Ovary (tissue), 9 donors: Measurements from ENCODE around the gene HORMAD2. TPM values are rescaled to one million over a fixed set of nuclear protein-coding genes. Genes with fewer than 3 reads are reported as not detected.

Experiments used
- DNase-seq, 5 donors: peaks; one replicate each; pipeline ENCODE4 v3.0.0-alpha.2; 2019 to 2020
- H3K27ac ChIP-seq, 2 donors: fragments of 200-600 bp; one replicate each; pipeline versions ENCODE4 v1.5.1 to v1.8.0; 2019 to 2022
- H3K27me3 ChIP-seq: fragments of 200-600 bp; one replicate; pipeline ENCODE4 v1.8.0; 2022
- H3K36me3 ChIP-seq: fragments of 200-600 bp; sonication (generic); one replicate; pipeline ENCODE4 v1.5.1; 2019
- H3K4me1 ChIP-seq: one replicate; pipeline ENCODE4 v1.8.1; 2013; ENCODE audit warnings: mild to moderate bottlenecking, moderate library complexity; ENCODE audit not compliant: insufficient read depth
- H3K4me3 ChIP-seq: fragments of 200-600 bp; sonication (generic); one replicate; pipeline ENCODE4 v1.5.1; 2017
- H3K9me3 ChIP-seq, 2 donors: fragments of 200-600 bp in 1 of 2; sonication (generic) in 1 of 2; one replicate each; pipeline versions ENCODE4 v1.5.1 to v1.8.1; 2013 to 2019; ENCODE audit warnings: mild to moderate bottlenecking in 1 of 2, moderate library complexity in 1 of 2
- EP300 ChIP-seq: sonication (generic); formaldehyde crosslinking; IDR thresholded peaks from one replicate; pipeline ENCODE4 v1.6.1; 2017; ENCODE audit warnings: antibody characterized with exemption
- POLR2A ChIP-seq: fragments of 450-650 bp; IDR thresholded peaks from one replicate; pipeline ENCODE4 v1.6.1; 2017; ENCODE audit warnings: antibody characterized with exemption, mild to moderate bottlenecking, moderate library complexity
- WGBS, 3 donors: extraction: QIAGEN DNeasy Blood & Tissue Kit in 1 of 3; methylation state at CpG; one replicate each; pipeline versions ENCODE4 v1.1.5 to v1.1.7; 2013 to 2017; 5-methylcytosine and 5-hydroxymethylcytosine counted together
- intact Hi-C, 4 donors: fragments of 100-400 bp; cut with DNase I; formaldehyde crosslinking; loops; one replicate each; pipeline versions ENCODE4 v1.11.0 to v1.15.1; 2022 to 2023
- polyA plus RNA-seq, 2 donors: library from polyadenylated mRNA; stranded (reverse); fragments of 200-250 nt in 1 of 2; fragments of 350-450 nt in 1 of 2; fragmentation: Illumina TruSeq in 1 of 2; extraction: RNeasy Lipid Tissue Mini Kit (QIAGEN cat#74804) in 1 of 2; gene quantifications; one replicate each; pipeline ENCODE4 v1.2.3, GENCODE V29; 2013 to 2014
- total RNA-seq, 7 donors: library from RNA; depleted of rRNA in 2 of 7; stranded (reverse); fragments of >200 nt in 2 of 7; fragmentation: NEBNext Ultra II Directional in 3 of 7; extraction: Animal tissue kit (Norgen Biotek cat#: 25700) in 3 of 7; gene quantifications; one replicate each; pipeline versions ENCODE4 v1.1.0 to v1.2.4, GENCODE V29; 2016 to 2023
- TF ChIP-seq, protein P1 (sequence below), 3 donors: fragments of 450-650 bp in 2 of 3; fragments of 200-600 bp in 1 of 3; IDR thresholded peaks; one replicate each; pipeline versions ENCODE4 v1.5.1 to v1.8.0; 2016 to 2022; ENCODE audit warnings: antibody characterized with exemption in 3 of 3, mild to moderate bottlenecking in 1 of 3
- donor health status: DM: no; HTN: no; CAD: no; lungs with moderate emphysema.
- donor health status: DM: no; HTN: no; CAD: no.
- donor health status: Bipolar disorder and iron deficiency.
- donor health status: DM: yes; HTN: yes; CAD: no.
- donor health status: DM: no; HTN: no; CAD: no.
- donor health status: DM: yes; HTN: yes; CAD: no.

The HORMAD2 gene
- total and polyA plus RNA-seq, 9 donors: not detected

DNA sequence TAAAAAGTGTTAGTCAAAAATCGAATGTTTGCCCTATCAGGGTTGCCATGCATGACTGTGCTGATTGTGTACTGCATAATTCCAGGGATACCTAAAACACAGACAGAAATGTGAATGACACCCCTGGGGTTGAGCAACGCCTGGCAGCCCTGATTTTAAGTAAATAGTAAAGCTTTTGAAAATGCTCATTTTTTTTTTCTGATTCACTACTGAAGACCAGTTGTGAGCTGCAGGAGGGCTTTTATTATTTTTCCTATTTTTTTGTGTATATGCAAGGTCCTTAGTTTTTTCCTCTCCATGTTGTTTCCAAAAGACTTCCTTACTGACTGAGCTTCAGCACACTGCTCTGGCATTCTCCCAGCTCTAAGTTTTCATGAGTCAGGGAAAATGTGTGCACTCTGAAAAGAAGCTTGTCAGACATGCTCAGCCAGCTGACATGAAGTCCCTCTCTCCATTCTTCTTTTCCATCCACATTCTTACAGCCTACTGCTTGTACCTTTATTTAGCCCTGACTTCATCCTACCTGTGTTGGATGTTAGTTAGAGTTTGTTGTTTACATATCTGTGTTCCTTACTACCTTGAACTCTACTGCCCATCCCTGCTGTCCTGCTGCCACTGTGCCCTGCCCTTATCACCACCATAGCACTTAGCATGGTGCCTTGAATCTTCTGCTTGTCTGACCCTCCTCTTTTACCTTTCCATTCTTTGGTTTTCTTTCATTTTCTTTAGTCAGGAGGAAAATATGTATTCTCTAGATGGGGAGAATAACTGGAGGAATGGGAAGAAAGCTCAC lies 79.5 kb downstream of the HORMAD2 start:
- Histone ChIP-seq H3K4me1 (no peaks in the 10 kb centered on the region), H3K36me3 (no peaks in the 10 kb centered on the region), H3K4me3 (no peak overlapping the region), H3K9me3 (no peaks in the 10 kb centered on the region), H3K27me3 (no peaks in the 10 kb centered on the region), H3K27ac (no peak overlapping the region)
- DNase-seq: peak in 1 of 5 donors; percentile 17
- TF ChIP-seq POLR2A (no peak), EP300 (no peak)
- TF ChIP-seq, protein P1, sequence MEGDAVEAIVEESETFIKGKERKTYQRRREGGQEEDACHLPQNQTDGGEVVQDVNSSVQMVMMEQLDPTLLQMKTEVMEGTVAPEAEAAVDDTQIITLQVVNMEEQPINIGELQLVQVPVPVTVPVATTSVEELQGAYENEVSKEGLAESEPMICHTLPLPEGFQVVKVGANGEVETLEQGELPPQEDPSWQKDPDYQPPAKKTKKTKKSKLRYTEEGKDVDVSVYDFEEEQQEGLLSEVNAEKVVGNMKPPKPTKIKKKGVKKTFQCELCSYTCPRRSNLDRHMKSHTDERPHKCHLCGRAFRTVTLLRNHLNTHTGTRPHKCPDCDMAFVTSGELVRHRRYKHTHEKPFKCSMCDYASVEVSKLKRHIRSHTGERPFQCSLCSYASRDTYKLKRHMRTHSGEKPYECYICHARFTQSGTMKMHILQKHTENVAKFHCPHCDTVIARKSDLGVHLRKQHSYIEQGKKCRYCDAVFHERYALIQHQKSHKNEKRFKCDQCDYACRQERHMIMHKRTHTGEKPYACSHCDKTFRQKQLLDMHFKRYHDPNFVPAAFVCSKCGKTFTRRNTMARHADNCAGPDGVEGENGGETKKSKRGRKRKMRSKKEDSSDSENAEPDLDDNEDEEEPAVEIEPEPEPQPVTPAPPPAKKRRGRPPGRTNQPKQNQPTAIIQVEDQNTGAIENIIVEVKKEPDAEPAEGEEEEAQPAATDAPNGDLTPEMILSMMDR (IDR thresholded peaks at IDR 0.05): no peak
- intact Hi-C loops: no loop called here
- 50 to 63% (median 51%) methylated on average over 2 of the region's 2 CpGs for WGBS, 3 donors

DNA sequence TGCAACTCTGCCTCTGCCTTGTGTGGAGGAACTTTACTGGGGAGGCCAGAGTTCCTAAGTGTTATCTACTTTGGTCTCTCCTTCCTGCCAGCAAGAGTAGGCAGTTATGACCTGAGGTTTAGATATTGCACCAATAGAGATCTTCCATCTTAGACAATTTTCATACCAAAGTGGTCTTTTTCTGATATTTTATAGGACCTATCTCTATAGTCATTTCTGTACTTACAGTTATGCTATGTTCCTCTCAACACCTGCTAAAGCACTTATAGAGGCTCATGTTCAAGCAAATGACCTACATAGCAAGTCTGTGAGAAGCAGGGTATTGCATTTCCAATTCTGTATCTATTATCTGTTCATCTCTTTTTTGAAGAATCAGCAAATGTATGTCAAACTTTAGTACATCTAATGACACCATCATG lies 80.8 kb downstream of the HORMAD2 start:
- Histone ChIP-seq H3K9me3 (no peaks in the 10 kb centered on the region), H3K4me1 (no peaks in the 10 kb centered on the region), H3K4me3 (no peak overlapping the region), H3K36me3 (no peaks in the 10 kb centered on the region), H3K27me3 (no peaks in the 10 kb centered on the region), H3K27ac (no peak overlapping the region)
- TF ChIP-seq POLR2A (no peak), EP300 (no peak)
- TF ChIP-seq, protein P1 (IDR thresholded peaks at IDR 0.05): no peak
- DNase-seq: no peak
- intact Hi-C loops: no loop called here

DNA sequence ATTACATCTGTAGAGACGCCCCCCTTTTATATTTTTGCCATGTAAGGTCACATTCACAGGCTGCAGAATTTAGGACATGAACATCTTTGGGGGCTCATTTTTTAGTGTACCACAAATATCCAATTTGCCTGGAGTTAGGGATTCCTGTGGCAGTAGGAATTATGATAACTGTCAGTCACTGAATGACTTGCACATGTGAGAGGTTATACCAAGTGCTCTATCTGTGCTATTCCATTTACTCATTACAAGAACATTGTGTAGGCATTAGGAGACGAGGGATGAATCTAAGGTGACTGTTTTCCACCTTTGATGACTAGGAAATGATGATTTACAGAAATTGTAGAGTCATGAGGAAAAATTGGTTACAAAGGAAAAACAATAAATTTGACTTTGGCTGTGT lies 87.0 kb downstream of the HORMAD2 start:
- no peak for DNase-seq
- Histone ChIP-seq H3K4me1 (no peaks in the 10 kb centered on the region), H3K9me3 (no peaks in the 10 kb centered on the region), H3K27ac (no peak overlapping the region), H3K27me3 (no peaks in the 10 kb centered on the region), H3K36me3 (no peaks in the 10 kb centered on the region), H3K4me3 (no peak overlapping the region)
- 58 to 90% (median 61%) methylated on average over 2 of the region's 2 CpGs for WGBS, 3 donors
- intact Hi-C loops: no loop called here
- TF ChIP-seq EP300 (no peak), POLR2A (no peak)
- TF ChIP-seq, protein P1 (IDR thresholded peaks at IDR 0.05): no peak

DNA sequence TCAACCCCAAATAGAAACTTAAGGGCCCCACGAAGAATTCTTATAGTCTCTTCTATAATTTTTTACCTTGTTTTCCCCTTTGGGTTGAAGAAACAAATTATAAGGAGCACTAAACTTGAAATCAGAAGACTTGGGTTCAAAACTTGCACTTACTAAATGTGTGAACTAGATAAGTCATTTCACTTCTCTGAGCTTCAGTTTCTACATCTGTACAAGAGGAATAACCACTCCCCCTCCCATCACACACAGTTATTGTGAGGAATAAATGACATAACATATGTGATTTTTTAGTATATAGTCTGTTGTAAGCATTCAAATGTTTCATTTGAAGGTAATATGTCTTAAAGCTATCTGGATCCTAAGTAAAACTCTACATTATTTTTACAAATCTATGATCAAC lies 87.5 kb downstream of the HORMAD2 start:
- Histone ChIP-seq H3K4me3 (no peak overlapping the region), H3K27me3 (no peaks in the 10 kb centered on the region), H3K36me3 (no peaks in the 10 kb centered on the region), H3K27ac (no peak overlapping the region), H3K4me1 (no peaks in the 10 kb centered on the region), H3K9me3 (no peaks in the 10 kb centered on the region)
- no peak for DNase-seq
- intact Hi-C loops: no loop called here
- WGBS, 3 donors: 80 to 82% (median 80%) methylated on average over 1 of the region's 1 CpG
- TF ChIP-seq, protein P1 (IDR thresholded peaks at IDR 0.05): no peak
- TF ChIP-seq POLR2A (no peak), EP300 (no peak)
